Fibroblast of pulmonary artery (primary cell): ENCODE results near the gene SNX33.
"Not testable (repeated sequence)": the region's sequence is repeated elsewhere in the genome, so short reads cannot be mapped to it uniquely, and the experiment has no call there.

ENCODE experiments used
- DNase-seq: peaks from one replicate; pipeline ENCODE4 v3.0.0-alpha.2; 2010; ENCODE audit warnings: low read depth
- H3K4me3 ChIP-seq: replicated peaks from 2 replicates; pipeline ENCODE4 v1.5.1; 2011; ENCODE audit warnings: low read depth, mild to moderate bottlenecking, control low read depth, low read length, moderate library complexity
- TF ChIP-seq, protein P1 (sequence below): IDR thresholded peaks from 2 replicates; pipeline ENCODE4 v1.5.1; 2011; ENCODE audit warnings: mild to moderate bottlenecking, control low read depth, low read length, inconsistent platforms; ENCODE audit errors: missing control alignments

Gene SNX33

DNA sequence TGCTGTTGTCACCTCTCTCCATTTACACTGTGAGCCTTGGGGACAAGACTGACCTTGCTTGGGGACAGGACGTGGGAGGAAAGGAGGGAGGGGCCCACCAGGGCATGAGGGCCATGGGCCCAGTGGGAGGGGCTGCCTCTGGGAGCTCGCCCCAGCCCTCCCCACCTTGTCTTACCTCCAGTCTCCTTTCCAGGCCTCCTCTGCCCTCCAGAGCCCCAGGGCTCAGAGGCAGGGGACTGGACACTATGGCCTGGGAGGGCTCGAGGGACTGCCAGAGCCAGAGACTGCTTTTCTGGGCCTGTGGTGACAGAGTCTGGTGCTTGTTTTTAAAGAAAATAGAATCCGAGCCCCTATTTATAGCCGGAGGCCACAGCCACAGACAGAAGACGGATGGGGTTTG lies 54.7 kb downstream of the SNX33 start:
- DNase-seq: no peak
- no peak overlapping the region for H3K4me3 ChIP-seq
- TF ChIP-seq, protein P1, sequence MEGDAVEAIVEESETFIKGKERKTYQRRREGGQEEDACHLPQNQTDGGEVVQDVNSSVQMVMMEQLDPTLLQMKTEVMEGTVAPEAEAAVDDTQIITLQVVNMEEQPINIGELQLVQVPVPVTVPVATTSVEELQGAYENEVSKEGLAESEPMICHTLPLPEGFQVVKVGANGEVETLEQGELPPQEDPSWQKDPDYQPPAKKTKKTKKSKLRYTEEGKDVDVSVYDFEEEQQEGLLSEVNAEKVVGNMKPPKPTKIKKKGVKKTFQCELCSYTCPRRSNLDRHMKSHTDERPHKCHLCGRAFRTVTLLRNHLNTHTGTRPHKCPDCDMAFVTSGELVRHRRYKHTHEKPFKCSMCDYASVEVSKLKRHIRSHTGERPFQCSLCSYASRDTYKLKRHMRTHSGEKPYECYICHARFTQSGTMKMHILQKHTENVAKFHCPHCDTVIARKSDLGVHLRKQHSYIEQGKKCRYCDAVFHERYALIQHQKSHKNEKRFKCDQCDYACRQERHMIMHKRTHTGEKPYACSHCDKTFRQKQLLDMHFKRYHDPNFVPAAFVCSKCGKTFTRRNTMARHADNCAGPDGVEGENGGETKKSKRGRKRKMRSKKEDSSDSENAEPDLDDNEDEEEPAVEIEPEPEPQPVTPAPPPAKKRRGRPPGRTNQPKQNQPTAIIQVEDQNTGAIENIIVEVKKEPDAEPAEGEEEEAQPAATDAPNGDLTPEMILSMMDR: no peak

DNA sequence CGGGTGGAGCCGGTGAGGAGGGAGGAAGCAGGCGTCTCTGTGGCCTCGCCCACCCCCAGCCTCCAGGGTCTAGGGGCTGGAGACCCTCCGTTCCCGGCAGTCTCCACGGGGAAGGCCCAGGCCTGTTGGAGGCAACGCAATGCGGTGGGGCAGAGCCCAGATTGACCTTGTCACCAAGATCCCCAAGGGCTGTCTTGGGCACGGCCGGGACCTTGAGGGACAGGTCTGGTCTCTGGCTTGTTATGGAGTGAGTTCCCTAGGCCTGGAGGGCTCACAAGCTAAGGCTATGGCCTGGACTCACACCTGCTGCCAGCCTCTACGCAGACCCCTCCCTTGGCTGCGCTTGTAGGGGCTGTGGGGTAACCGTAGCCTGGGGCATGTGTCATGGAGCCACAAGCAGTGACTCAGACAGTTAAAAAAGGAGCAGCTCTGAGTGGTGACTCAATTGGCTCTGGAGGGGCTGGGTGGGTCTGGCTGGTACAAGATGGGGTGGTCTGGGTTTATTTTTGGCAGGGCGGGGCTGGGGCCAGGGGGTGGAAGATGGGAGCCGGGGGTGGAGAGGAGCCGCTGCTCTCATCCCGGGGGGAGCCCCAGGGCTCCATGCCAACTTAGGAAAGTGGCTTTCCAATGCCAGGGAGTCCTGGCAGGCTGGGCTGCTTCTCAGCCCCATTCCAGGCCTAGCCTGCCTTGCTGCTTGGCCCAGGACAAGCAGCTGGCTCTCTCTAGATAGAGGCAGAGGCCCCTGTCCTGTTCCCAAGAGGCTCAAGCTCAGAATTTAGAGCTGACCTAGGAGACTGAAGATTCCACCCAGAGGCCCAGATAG lies 55.9 kb downstream of the SNX33 start:
- not testable (repeated sequence) for DNase-seq, H3K4me3 ChIP-seq

DNA sequence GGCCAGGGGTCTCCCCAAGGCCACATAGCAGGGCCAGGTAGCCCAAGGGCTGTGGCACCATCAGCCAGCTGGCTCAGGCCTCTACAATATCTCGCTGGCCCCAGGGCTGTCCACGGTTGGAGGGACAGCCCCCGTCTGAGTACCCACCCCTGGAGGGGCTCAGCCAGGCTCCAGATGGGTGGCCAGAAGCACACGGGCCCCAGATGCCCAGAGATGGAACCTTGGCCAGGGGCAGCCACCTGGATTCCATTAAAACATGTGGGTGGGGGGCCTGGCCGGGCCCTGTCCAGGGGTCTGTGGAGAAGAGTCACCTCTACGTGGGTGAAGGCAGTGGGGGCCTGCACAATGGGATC lies 56.5 kb downstream of the SNX33 start:
- TF ChIP-seq, protein P1: no peak
- no peak for DNase-seq
- H3K4me3 ChIP-seq: no peak overlapping the region

DNA sequence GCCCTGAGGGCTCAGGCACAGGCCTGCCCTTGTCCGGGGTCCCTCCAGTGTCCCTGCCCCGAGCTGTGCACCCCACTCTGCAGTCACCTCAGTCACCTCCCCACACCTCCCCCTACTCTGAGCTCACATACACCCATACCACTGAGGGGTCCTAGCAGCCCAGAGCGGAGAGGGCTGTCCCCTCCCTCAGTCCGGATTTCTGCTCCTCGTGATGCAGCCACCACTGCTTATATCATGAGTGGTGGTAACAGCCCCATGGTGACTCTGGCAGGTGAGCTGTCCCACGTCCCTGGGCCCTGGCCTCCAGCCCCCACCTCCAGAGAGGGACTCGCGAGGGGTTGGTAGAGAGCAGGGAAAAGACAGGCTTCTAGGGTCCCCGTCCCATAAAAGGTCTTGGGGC lies 56.9 kb downstream of the SNX33 start:
- DNase-seq: no peak
- TF ChIP-seq, protein P1: no peak

DNA sequence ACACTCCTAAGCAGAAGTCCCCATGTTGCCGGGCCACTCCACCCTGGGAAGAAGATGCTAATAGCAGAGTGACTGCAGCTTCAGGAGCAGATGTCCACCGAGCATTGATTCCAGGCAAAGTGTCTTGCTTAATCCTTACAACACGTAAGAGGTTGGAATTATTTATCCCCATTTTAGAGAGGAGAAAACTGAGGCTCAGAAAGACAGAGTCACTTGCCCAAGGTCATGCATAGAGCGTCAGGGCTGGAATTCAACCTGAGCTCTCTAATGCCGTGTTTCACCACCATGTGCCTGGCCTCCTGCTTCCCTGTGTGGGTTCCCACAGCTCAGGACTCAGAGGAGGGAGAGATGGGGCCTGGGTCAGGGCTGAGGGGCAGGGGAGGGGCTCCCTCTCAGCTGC lies 57.7 kb downstream of the SNX33 start:
- H3K4me3 ChIP-seq, DNase-seq: not testable (repeated sequence)

More for the DNA sequence above, 56.9 kb downstream of the SNX33 start:
- no peak overlapping the region for H3K4me3 ChIP-seq

DNA sequence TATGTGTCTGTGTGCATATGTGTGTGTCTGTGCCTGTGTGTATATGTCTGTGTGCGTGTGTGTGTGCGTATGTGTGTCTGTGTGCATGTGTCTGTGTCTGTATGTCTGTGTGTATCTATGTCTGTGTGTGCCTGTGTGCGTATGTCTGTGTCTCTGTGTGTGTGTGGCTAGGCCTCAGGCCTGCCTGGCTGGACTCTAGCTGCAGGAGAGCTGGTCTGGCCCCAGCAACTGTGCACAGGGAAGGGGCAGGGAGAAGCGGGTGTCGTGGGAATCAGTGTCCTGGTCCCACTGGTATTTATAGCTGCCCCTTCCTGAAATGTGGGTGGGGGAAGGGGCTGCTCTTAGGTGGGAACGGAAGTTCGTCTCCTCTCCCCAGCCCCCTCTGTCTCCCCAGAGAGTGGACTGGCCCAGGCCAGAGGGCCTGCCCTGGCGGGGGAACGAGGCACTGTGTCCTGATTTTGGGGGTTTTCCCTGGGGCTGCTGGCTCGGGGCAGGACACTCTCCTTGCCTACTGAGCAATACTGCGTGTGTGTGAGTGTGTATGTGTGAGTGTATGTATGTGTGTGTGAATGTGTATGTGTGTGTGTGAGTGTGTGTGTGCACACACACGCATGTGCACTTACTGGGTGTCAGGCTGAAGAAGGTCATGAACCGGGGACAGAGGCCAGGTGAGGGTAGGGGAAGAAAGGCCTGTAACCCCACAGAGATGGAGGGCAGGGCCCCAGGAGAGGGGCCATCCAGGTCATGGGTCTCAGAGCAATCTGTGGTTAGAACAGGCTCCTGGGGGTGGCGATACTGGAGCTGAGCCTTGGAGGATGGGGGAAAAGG lies 58.4 kb downstream of the SNX33 start:
- TF ChIP-seq, protein P1: no peak
- DNase-seq: no peak
- H3K4me3 ChIP-seq: no peak overlapping the region

DNA sequence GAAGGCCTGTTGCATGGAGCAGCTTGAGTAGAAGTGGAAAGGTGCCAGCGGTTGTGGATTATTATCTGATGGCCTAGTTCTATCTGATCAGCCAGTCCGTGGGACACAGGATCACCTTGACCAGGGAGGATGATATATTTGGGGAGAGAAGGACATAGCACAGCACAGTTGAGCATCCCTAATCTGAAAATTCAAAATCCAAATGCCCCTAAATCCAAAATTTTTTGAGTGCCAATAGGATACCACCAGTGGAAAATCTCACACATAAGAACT lies 58.9 kb downstream of the SNX33 start:
- TF ChIP-seq, protein P1: no peak
- no peak overlapping the region for H3K4me3 ChIP-seq

DNA sequence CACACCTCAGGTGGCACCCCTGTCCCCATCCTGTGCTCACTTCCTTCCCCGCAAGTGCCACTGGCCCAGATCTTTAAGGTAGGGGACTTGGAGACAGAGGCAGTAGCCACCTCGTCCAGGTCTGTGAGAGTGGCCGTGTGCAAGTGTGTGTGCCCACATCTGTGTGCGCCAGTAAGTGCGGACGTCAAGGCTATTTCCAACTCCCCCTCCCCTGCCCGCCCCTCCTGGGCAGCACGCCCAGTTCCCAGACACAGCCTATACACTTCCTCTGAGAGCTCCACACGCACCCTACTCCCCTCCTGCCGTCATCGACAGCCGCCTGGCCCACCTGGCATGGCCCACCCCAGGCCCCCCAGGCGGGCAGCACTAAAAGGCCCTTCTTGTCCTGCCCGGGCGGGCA lies 61.7 kb downstream of the SNX33 start:
- DNase-seq: peak; percentile 73

More for the DNA sequence above, 58.9 kb downstream of the SNX33 start:
- no peak for DNase-seq

DNA sequence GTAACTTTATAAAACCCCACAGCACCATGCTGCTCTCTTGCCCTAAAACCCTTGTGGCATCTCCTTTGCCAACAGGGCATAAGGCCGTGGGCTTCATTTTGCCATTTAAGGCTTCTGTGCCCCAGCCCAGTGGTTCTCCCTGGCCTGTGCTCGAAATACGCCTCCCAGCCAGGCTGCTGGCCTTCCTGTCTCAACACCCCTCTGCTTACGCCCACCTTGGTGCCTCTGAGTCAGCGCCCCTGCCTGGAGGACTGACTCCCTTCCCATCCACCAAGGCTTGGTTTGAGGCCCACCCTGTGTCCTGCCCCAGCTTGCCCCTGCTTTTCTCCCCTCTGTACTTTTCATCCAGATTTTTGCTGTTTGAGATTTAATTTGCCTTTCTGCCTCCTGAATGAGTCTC lies 63.2 kb downstream of the SNX33 start:
- DNase-seq, H3K4me3 ChIP-seq: not testable (repeated sequence)

More for the DNA sequence above, 61.7 kb downstream of the SNX33 start:
- not testable (repeated sequence) for H3K4me3 ChIP-seq

DNA sequence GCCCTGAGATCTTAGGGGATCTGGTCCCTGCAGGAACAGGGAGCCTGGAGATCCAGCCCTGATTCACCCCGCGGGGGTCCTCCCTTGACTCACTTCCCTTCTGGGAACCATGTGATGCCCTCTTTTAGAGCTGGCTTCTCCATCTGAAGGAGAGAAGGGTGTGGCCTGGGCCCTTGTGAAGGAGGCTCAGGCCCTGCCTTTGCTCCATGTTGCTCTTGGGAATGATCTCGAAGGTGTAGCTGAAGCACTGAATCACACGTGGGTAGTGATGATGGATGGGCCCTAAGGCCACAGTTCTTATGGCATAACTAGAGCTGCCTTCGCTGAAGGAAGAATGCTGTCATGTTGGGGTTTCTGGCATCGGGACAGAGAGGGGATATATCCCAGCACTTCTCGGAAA lies 63.8 kb downstream of the SNX33 start:
- not testable (repeated sequence) for DNase-seq
- peak overlapping the region; percentile 14 for H3K4me3 ChIP-seq
